Measurements from ENCODE around the gene FTCD.
A peak's percentile ranks its signal among the peaks of the same experiment; 100 is the strongest.
"Not testable (repeated sequence)": the region's sequence is repeated elsewhere in the genome, so short reads cannot be mapped to it uniquely, and the experiment has no call there.

The FTCD gene

DNA sequence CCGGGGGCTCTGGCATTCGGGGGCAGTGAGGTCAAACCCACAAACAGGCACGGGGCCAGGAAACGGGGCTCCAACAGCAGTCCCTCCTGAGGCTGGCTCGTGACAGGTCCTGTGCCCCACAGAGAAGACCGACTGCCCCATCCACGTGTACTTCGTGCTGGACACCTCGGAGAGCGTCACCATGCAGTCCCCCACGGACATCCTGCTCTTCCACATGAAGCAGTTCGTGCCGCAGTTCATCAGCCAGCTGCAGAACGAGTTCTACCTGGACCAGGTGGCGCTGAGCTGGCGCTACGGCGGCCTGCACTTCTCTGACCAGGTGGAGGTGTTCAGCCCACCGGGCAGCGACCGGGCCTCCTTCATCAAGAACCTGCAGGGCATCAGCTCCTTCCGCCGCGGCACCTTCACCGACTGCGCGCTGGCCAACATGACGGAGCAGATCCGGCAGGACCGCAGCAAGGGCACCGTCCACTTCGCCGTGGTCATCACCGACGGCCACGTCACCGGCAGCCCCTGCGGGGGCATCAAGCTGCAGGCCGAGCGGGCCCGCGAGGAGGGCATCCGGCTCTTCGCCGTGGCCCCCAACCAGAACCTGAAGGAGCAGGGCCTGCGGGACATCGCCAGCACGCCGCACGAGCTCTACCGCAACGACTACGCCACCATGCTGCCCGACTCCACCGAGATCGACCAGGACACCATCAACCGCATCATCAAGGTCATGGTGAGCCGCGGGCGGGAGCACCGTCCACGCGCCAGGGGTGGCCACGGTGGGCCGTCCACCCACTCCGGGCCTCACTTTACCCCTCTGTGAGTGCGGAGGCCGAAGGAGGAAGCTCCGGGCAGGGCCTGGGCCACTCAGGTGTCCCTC is 43.3 kb downstream of the FTCD start:
- DNase-seq (ENCODE audit: low read depth): no peak

DNA sequence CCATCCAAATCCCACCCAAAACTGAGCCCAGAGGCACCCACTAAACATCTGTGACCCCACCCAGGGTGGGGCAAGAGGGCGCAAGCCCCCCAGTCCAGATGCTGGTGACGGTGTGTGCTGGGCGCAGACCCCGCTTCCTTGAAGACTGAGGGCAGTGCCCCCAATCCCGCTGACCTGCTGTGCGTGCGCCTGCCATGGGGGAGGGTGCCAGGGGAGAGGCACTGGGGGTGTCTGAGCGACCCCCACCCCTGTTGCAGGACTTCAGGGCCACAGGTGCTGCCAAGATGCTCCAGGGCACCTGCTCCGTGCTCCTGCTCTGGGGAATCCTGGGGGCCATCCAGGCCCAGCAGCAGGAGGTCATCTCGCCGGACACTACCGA is 44.2 kb downstream of the FTCD start:
- no peak for DNase-seq (ENCODE audit: low read depth)

DNA sequence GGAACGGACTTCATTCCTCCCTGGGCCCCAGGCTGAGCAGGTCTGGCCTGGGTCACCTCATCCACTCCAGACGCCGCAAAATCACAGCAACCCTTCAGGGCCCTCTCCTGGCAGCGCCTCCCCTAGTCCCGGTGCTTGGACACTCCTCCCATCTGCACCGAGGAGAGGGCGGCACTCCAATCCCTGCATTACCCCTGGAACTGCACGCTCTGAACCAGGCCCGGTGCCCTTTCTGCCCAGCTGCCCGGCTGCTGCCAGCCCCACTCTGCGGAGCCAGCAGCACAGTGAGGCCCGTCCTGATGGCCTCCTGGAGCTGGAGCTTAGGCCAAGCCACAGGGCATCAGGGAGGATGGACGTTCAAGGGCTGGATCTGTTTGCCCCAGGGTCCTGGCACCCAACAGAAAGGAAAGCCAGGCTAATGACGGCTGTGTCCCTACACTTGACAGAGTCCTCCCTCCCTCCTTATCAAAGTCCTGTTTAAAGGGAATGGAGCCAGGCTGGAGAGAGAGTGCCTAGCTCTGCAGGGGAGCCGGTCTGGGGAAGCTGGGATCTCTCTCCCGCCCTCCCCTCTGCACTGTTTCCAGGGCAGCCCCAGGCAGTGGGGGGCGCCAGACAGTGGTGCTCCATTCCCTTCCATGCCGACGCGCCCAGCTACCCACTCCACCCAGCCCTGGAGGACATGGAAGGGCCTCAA is 44.7 kb downstream of the FTCD start:
- DNase-seq (ENCODE audit: low read depth): no peak

DNA sequence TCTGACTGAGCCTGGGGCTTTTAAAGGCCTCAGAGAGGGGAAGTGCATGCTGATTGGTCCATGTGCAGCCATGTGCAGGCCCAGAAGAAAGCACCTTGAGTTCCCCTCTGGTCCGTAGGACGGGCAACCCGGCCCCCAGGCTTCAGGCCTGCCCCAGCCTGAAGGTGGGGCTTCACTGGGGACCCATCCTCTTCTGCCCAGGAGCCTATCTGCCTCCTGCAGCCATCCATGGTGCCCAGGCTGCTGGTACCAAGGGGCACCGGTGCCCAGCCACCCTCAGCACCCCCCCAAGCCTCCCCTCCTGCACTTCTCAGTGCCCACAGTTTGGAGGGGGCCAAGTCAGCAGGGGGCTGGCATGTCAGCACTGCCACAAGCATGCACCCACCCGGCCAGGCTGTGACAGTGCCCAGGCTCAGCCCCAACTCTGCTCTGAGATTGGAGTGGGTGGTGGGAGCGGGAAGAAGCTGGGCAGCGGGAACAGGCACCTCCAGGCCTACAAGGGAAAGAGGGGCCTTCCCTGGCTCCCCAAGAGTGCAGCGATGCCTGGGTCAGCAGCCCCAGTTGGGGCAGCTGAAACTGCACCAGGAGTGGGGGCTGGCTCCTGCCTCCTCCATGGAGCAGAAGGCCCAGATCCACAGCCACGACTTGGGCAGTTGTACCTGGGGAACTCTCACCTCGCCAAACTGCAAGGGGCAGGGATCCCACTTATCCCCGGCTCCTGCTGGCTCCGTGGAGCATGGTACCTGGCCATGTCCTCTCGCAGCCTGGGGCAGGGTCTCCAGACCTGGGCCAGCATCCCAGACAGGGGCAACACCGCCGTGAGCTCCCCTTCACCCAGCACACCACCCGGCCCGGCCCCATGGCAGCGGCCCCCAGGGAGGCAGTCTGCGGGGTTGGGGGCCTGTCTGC is 45.8 kb downstream of the FTCD start:
- no peak for DNase-seq (ENCODE audit: low read depth)

DNA sequence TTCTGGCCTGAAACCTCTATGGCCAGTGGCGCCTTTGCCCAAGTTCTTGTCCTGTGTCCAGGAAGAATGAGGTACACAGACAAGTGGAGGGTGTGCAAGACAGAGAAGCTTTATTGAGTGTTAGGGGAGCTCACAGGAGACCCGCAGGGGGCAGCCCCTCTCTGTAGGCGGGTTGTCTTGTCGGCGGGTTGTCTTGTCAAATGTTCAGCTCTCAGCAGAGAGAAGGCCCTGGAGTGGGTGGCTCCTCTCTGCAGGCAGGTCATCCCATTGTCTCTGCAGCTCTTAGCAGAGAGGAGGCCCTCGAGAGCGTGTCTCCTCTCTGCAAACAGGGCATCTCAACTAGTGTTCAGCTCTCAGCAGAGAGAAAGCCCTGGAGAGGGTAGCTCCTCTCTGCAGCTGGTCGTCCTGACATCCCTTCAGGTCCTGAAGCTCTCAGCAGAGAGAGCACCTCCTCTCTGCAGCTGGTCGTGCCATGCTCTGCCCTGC is 46.5 kb downstream of the FTCD start:
- no peak for DNase-seq (ENCODE audit: low read depth)

DNA sequence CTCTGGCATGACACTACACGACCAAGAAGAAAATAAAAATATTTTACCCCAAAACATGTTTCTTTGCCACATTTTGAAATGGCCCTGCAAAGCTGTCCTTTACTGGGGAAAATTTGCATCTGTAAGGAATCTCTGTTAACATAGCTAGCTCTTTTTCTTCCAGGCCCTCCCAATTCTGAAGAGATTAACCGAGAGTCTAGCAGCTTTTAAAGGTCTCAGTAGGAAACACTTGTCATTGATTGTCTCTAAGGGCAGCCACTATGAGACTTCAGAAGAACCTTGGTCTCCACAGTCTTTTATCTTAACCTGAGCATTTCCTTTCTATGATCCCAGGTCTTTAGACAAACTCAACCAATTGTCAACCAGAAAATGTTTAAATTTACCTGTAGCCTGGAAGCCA is 48.0 kb downstream of the FTCD start:
- DNase-seq (ENCODE audit: low read depth): not testable (repeated sequence)

DNA sequence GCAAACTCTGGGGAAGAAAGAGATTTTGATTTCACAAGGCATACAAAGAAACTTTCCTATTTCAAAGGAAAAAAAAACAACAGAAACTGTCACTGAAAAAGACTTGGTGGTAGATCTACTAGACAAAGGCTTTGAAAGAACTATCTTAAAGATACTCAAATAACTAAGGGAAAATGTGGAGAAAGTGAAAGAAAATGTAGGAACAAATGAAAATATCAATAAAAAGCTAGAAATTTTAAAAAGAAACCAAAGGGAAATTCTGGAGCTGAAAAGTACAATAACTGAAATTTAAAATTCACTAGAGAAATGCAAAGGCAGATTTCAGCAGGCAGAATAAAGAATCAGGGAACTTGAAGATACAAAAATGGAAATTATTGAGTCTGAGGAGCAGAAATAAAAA is 51.3 kb downstream of the FTCD start:
- DNase-seq (ENCODE audit: low read depth): no peak

DNA sequence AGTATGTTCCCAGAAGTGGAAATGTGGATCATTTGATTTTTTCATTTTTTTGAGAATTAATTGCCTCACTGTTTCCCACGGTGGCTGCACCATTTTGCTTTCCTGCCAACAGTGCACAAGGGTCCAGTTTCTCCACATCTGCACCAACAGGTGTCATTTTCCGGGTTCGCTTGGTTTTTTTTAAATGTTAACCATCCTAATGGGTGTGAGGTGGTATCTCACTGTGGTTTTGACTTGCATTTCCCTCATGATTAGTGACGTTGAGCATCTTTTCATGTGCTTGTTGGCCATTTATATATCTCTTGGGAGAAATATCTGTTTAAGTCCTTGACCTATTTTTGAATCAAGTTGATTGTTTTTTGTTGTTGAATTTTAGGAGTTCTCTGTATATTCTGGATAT is 54.5 kb downstream of the FTCD start:
- no peak for DNase-seq (ENCODE audit: low read depth)

DNA sequence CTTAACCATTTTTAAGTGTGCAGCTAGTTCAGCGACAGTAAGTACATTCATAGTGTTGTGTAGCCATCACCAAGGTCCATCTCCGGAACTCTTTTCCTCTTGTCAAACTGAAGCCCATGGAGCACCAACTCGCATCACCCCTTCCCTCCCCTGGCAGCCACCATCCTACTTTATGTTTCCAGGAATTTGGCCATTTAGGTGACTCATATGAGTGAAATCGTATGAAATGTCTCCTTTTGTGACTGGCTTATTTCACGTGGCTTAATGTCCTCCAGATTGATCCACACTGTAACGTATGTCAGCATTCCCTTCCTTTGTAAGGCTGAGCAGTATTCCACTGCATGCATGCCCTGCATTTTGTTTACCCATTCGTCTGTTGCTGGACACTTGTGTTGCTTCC is 55.0 kb downstream of the FTCD start:
- DNase-seq (ENCODE audit: low read depth): peak; percentile 49

DNA sequence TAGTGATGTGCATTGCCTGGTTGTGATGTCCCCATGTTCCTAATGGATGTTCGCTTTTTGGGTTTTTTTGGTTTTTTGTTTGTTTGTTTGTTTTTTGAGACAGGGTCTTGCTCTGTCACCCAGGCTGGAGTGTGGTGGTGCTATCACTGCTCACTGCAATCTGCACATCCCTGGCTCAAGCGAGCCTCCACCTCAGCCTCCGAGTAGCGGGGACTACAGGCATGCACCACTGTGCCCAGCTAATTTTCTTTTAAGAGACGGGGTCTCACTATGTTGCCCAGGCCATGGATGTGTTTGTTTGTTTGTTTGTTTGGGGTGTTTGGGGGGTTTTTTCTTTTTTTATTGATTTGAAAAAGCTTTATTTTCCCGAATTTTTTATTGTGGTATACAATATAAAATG is 55.4 kb downstream of the FTCD start:
- no peak for DNase-seq (ENCODE audit: low read depth)

DNA sequence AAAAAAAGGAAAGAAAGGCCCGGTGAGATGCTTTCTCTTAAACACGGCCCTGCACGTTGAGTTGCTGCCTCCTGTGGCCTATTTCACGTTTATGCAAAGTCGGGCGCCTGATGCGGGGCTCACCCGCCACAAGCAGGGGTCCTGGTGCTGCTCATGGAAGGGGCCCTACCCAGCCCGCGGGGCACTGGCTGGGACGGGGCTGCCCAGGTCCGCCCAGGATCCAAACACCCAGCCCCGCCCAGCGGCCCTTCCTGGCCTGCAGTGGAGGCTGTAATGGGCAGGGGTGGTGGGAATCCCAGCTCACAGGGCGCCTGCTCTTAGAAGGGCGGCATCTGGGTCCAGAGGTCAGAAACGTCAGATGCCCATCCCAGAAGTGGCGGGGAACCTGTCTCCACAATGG is 55.9 kb downstream of the FTCD start:
- DNase-seq (ENCODE audit: low read depth): peak; percentile 27

DNA sequence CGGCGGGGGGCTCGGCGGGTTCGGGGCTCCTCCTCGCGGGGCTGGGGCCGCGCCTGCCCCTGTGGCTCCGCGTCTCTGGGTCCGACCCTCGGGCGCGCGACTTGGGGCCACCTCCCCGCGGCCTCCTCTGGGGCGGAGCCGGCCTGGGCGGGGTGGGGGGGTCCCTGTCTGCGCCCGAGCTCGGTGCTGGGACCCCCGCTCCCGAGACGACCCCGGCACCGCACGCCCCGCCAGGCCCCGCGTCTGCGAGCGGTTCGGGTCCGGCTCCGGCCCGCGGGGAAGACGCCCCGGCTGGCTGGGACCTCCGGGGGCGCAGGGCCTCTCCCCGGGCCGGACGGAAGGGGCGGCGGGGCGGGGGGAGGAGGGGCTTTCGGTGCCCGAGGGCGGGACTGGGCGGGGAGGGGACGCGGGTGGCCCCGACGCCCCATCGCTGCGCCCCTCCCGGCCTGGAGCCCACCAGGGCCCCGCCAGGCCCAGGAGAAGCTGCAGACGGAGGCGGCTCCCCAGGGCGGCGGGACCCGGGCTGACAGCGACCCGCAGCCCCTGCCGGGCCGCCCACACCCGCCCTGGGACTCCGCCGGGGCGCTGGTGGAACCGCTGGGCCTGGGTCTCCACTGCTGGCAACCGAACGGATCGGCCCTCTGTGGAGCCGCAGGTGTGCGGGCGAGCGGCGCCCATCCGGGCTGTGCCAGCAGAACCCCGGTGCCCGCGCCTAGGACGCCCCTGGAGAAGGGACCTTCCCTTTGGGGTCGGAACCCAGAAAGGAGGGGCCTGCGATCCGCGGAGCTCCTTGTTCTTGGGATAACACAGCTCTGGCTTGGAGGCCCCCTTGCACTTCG is 56.9 kb downstream of the FTCD start:
- DNase-seq (ENCODE audit: low read depth): no peak

DNA sequence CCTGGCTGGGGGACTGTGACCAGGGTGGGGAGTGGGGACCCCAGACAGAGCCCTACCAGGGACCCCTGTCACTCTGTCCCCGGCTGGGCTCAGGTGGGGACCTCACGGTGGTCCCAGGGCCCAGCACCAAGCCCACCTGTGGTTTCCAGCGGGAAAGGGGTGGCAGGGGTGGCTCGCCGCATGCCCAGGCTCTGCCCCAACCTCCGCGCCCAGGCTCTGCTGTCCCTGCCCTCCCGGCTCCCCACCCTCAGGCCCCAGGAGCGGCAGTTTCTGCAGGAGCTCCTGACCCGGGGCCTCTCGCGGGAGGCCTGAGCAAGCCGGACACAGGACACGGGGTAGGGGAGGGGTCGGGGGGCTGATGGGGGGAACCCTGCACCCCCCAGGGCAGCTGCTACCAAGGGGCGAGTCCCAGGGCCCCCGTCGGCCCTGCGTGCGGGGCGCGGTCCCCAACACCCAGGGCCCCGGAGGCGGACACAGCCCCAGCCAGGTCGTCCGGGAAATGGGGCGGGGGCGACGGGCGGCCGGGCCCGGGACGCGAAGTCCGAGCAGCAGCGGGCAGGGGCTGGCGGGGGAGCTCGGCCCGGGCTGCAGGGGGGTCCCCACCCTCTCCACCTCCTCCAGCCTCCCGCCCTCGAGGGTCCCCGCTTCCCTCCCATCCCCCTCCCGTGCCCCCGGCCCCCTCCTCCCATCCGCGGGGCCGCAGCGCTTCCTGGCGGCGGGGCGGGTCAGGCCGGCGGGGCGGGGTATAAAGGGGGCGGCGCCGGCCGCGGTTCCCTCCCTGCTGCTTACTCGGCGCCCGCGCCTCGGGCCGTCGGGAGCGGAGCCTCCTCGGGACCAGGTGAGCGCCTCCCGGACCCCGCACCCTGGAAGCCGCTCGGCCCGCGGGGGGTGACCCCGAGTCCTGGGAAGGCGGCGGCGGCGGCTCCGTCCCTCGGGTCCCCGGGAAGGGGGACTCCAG is 57.8 kb downstream of the FTCD start, which contains the start of gene COL6A2:
TSS of gene COL6A2 (plus strand) at position 777 of the 958 bp plus-strand sequence.
- peak; percentile 40 for DNase-seq (ENCODE audit: low read depth)

DNA sequence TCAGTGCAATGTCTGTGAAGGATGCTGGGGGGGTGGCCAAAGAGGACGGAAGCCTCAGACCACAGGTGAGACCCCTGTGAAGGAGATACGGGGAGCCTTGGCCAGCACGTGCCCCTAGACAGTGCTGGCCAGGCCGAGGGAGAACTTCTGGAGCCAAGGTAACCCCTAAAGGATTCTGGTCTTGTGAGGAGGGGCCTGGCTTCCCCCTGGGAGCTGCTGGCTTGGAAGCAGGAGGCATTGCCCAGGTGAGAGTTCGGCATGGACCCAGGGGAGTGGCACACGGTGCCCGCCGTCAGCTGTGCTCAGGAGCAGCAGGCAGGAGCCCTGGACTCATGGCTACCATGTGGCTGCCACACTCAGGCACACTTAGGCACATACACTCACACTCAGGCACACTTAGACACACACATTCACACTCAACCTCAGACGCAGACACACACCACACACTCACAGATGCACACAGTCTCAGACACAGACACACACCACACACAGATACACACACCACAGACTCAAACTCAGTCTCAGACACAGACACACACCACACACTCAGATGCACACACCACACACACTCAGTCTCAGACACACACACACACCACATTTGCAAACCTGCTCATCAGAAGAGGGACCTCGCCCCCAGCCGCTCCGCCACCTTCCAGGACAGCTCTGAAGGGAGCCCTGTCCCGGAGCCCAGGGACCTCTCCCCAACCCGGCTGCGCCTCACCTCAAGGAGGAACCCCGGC is 58.6 kb downstream of the FTCD start:
- no peak for DNase-seq (ENCODE audit: low read depth)

DNA sequence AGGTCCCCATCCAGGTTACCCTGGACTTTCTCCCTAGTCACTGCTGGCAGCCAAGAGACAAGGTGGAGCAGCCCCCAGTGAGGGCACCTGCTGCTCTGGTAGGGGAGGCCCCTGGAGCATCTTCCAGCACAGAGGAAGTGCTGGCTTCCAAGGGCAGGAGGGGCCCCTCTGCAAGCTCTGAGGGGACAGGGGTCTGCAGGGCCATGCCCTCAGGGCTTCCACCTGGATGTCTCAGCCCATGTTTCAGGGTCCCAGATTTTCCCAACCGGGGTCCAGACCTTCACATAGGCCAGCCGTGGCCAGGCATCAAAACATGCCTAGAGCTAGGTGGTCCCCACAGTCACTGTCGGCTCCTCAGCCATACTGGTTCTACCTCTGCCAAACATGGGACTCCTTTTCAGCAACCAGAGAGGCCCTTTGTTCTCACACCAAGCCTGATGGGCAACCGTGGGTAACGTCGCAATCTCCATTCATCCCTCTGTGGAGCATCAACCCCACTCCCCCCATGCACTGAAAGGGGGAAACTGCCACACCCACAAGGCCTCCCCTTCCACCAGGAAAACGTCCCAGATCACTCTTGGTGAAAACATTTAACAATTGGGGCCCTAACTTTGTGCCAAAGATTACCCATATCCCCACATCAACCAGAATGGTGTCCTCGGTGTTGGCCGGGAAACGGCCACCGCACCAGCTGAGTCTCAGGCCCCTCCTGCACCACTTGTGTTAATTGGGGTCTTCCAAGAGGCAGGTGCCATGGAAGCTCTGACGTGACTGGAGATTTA is 59.4 kb downstream of the FTCD start:
- DNase-seq (ENCODE audit: low read depth): no peak

DNA sequence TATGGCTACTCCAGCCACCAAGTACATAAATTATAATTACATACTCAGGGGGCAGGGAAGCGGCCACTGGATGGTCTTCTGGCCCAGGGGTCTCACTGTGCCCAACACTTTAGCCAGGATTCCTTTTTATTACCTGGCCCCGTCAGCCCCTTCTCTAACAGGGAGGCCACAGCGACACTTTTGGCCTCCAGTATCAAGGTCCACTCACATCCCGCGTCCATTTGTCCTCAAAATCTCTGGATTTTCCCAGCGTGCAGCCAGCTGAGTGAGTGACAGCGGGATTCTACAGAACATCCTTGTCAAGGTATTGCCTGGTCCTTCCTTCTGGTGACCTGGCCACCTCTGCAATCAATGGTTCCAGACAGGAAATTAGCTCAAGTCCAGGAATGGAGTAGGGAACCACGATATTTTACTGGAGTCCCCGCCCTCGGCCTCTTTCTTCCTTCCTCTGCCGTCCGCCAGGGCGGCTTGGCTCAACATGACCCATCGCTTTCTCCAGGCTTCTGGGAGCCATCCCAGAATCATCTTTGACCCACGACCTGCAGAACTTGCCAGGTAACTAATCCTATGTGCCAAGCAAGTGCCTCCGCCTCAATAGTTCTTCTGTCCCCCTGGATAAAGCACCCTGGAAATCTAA is 60.2 kb downstream of the FTCD start:
- no peak for DNase-seq (ENCODE audit: low read depth)

DNA sequence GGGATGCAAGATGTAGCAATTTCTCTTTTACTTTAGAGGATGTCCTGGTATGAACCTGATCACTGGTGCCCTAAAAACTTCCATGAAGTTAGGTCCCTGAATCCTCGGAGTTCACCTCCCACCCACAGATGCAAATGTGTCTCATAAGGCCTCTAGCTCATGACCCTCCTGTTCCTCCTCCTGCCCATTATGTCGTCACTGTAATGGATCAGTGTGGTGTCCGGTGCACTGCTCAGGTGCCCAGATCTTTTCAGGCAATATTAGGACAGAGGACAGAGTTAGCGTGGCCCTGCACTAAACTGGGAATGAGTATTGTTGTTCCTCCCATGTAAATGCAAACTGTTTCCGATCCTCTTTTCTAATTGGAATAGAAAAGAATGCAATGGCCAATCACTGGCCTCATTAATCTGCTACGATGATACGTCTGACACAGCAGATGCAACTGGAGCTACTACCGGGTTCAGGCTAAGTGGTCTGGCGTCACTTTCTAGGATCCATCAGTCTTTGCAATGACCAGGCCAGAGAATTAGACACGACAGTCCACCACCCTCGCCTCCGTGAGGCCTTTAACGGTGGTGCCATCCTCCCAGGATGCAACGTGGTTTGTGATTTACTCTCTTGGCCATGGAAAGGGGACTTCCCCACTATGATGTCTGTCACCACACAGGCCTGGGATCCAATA is 60.8 kb downstream of the FTCD start:
- DNase-seq (ENCODE audit: low read depth): no peak
